CD14-positive monocyte (primary cell): ENCODE measurements around the gene NDFIP1. TPM values are rescaled to one million over a fixed set of nuclear protein-coding genes. Genes with fewer than 3 reads are reported as not detected.

ENCODE experiments used
- DNase-seq, 3 donors: peaks; one replicate each; pipeline ENCODE4 v3.0.0-alpha.2; 2011 to 2022
- H2AFZ ChIP-seq: 2 replicates; pipeline ENCODE4 v1.6.0; 2012; ENCODE audit warnings: mild to moderate bottlenecking, low read depth, low read length, inconsistent platforms; ENCODE audit not compliant: insufficient read depth, poor library complexity, severe bottlenecking
- H3K27ac ChIP-seq, 2 donors: 1 replicate in 1 of 2; 2 replicates in 1 of 2; pipeline ENCODE4 v1.5.1; 2012 to 2013; ENCODE audit warnings: low read length in 2 of 2, control low read depth in 1 of 2, inconsistent platforms in 1 of 2, low read depth in 1 of 2, mild to moderate bottlenecking in 1 of 2
- H3K27me3 ChIP-seq, 2 donors: one replicate each; pipeline versions ENCODE4 v1.6.0 to v1.6.1; 2011 to 2013; ENCODE audit warnings: low read length in 2 of 2; ENCODE audit not compliant: control insufficient read depth in 2 of 2, insufficient read depth in 2 of 2
- H3K36me3 ChIP-seq, 2 donors: replicated peaks in 1 of 2; 1 replicate in 1 of 2; 2 replicates in 1 of 2; pipeline versions ENCODE4 v1.5.1 to v1.6.1; 2012 to 2013; ENCODE audit warnings: low read length in 2 of 2, control low read depth in 1 of 2, inconsistent platforms in 1 of 2, mild to moderate bottlenecking in 1 of 2; ENCODE audit not compliant: insufficient read depth in 2 of 2, control insufficient read depth in 1 of 2
- H3K4me1 ChIP-seq, 2 donors: 1 replicate in 1 of 2; 2 replicates in 1 of 2; pipeline versions ENCODE4 v1.5.1 to v1.6.1; 2012 to 2013; ENCODE audit warnings: low read length in 2 of 2, control low read depth in 1 of 2, inconsistent platforms in 1 of 2, mild to moderate bottlenecking in 1 of 2, moderate library complexity in 1 of 2; ENCODE audit not compliant: insufficient read depth in 2 of 2, control insufficient read depth in 1 of 2
- H3K4me2 ChIP-seq: replicated peaks from 2 replicates; pipeline ENCODE3; 2012; ENCODE audit warnings: low read length, moderate library complexity, mild to moderate bottlenecking; ENCODE audit not compliant: poor library complexity, severe bottlenecking; ENCODE audit errors: extremely low read depth
- H3K4me3 ChIP-seq, 3 experiments: fragments of 200-600 bp in 1 of 3; sonication (generic) in 1 of 3; replicated peaks in 1 of 3; 1 replicate in 2 of 3; 2 replicates in 1 of 3; pipeline ENCODE4 v1.5.1; 2011 to 2013; ENCODE audit warnings: low read length in 3 of 3, mild to moderate bottlenecking in 3 of 3, control low read depth in 2 of 3, low read depth in 2 of 3, inconsistent platforms in 1 of 3, moderate library complexity in 1 of 3
- H3K79me2 ChIP-seq: 2 replicates; pipeline ENCODE4 v1.6.0; 2012; ENCODE audit warnings: mild to moderate bottlenecking, control low read depth, inconsistent platforms, low read length, moderate library complexity; ENCODE audit not compliant: insufficient read depth
- H3K9ac ChIP-seq: 2 replicates; pipeline ENCODE4 v1.6.0; 2017; ENCODE audit warnings: low read length, mild to moderate bottlenecking; ENCODE audit not compliant: insufficient read depth, poor library complexity, severe bottlenecking
- H3K9me3 ChIP-seq, 2 donors: replicated peaks in 1 of 2; 1 replicate in 1 of 2; 2 replicates in 1 of 2; pipeline versions ENCODE4 v1.5.1 to v1.6.1; 2012 to 2013; ENCODE audit warnings: low read length in 2 of 2, control low read depth in 1 of 2; ENCODE audit not compliant: control insufficient read depth in 1 of 2, insufficient read depth in 1 of 2
- H4K20me1 ChIP-seq: 2 replicates; pipeline ENCODE4 v1.6.0; 2012; ENCODE audit warnings: mild to moderate bottlenecking, low read length, control low read depth, moderate library complexity; ENCODE audit not compliant: insufficient read depth
- H3K27ac Mint-ChIP-seq, 7 donors: one replicate each; pipeline ENCODE4 v1.8.0; 2020; ENCODE audit warnings: mild to moderate bottlenecking in 7 of 7, mixed read lengths in 7 of 7, moderate library complexity in 6 of 7, inconsistent platforms in 2 of 7
- H3K27me3 Mint-ChIP-seq, 3 donors: one replicate each; pipeline ENCODE4 v1.8.0; 2021 to 2022; ENCODE audit warnings: low read depth in 3 of 3, mild to moderate bottlenecking in 3 of 3, mixed read lengths in 3 of 3, moderate library complexity in 3 of 3, inconsistent platforms in 1 of 3
- H3K36me3 Mint-ChIP-seq, 2 donors: one replicate each; pipeline ENCODE4 v1.8.0; 2020; ENCODE audit warnings: mixed read lengths in 2 of 2, inconsistent platforms in 1 of 2, mild to moderate bottlenecking in 1 of 2
- H3K4me1 Mint-ChIP-seq: one replicate; pipeline ENCODE4 v1.8.0; 2020; ENCODE audit warnings: mild to moderate bottlenecking, mixed read lengths
- H3K4me3 Mint-ChIP-seq, 2 donors: one replicate each; pipeline ENCODE4 v1.8.0; 2020; ENCODE audit warnings: mild to moderate bottlenecking in 2 of 2, mixed read lengths in 2 of 2, moderate library complexity in 1 of 2
- H3K9me3 Mint-ChIP-seq, 7 donors: one replicate each; pipeline ENCODE4 v1.8.0; 2020 to 2022; ENCODE audit warnings: mixed read lengths in 7 of 7, mild to moderate bottlenecking in 6 of 7, moderate library complexity in 6 of 7, inconsistent platforms in 2 of 7
- CTCF ChIP-seq: fragments of 200-600 bp; IDR thresholded peaks from one replicate; pipeline ENCODE4 v1.8.0; 2022; ENCODE audit warnings: antibody characterized with exemption, mild to moderate bottlenecking
- WGBS: methylation state at CpG from one replicate; pipeline ENCODE4 v1.1.5; 2013; ENCODE audit warnings: missing lambda C conversion rate; ENCODE audit not compliant: insufficient coverage; 5-methylcytosine and 5-hydroxymethylcytosine counted together
- intact Hi-C, 2 donors: fragments of 100-400 bp; cut with micrococcal nuclease; formaldehyde crosslinking; loops; one replicate each; pipeline versions ENCODE4 v1.15.0 to v1.15.1; 2023
- polyA plus RNA-seq, 3 donors: library from polyadenylated mRNA; depleted of rRNA in 1 of 3; unstranded in 2 of 3; stranded (reverse) in 1 of 3; fragments of 300-500 nt in 2 of 3; fragments of >200 nt in 1 of 3; fragmentation: Illumina TruSeq in 2 of 3; gene quantifications; 1 replicate in 2 of 3; 2 replicates in 1 of 3; pipeline ENCODE4 v1.2.3, GENCODE V29; 2012 to 2021

The NDFIP1 gene
- polyA plus RNA-seq, 3 donors, result 18.4 to 44.4 (median 44.0) TPM

GRCh38 chr5:142167458-142167857 is 58.9 kb downstream of the NDFIP1 start:
- Histone ChIP-seq H3K9me3 (no peaks in the 10 kb centered on the region), H3K79me2 (no peaks in the 10 kb centered on the region), H4K20me1 (no peaks in the 10 kb centered on the region), H3K4me1 (no peaks in the 10 kb centered on the region), H3K9ac (no peak overlapping the region), H2AFZ (no peak overlapping the region), H3K27me3 (no peaks in the 10 kb centered on the region), H3K36me3 (no peaks in the 10 kb centered on the region), H3K4me2 (no peak overlapping the region), H3K27ac (no peak overlapping the region), H3K4me3 (no peak overlapping the region)
- WGBS, result no CpG with 5 or more reads among the region's 6 CpGs
- Mint-ChIP-seq H3K4me3 (no peak overlapping the region), H3K4me1 (no peaks in the 10 kb centered on the region), H3K27ac (no peak overlapping the region), H3K36me3 (no peaks in the 10 kb centered on the region), H3K27me3 (peaks cover 2 to 4% (median 3%) of the 10 kb centered on the region in 3 donors), H3K9me3 (peaks cover 0 to 3% (median 0%) of the 10 kb centered on the region in 7 donors)
- DNase-seq, result no peak
- no peak for TF ChIP-seq CTCF
- intact Hi-C loops, result loop anchor here in 1 of 2 donors (10.0 kb wide), 1 partner anchor 377 kb away; no protein-coding TSS in a partner anchor

GRCh38 chr5:142168365-142168764 is 59.8 kb downstream of the NDFIP1 start:
- Histone ChIP-seq H3K27me3 (no peaks in the 10 kb centered on the region), H3K79me2 (no peaks in the 10 kb centered on the region), H3K4me1 (no peaks in the 10 kb centered on the region), H3K36me3 (no peaks in the 10 kb centered on the region), H3K27ac (no peak overlapping the region), H2AFZ (no peak overlapping the region), H3K9ac (no peak overlapping the region), H3K4me2 (no peak overlapping the region), H3K4me3 (no peak overlapping the region), H4K20me1 (no peaks in the 10 kb centered on the region), H3K9me3 (no peaks in the 10 kb centered on the region)
- no peak for TF ChIP-seq CTCF
- Mint-ChIP-seq H3K27ac (no peak overlapping the region), H3K4me3 (no peak overlapping the region), H3K9me3 (peaks cover 0 to 3% (median 0%) of the 10 kb centered on the region in 7 donors), H3K36me3 (no peaks in the 10 kb centered on the region), H3K27me3 (peaks cover 2 to 7% (median 3%) of the 10 kb centered on the region in 3 donors), H3K4me1 (no peaks in the 10 kb centered on the region)
- no CpG with 5 or more reads among the region's 3 CpGs for WGBS
- no peak for DNase-seq
- intact Hi-C loops, result loop anchor here in 1 of 2 donors (10.0 kb wide), 1 partner anchor 376 kb away; no protein-coding TSS in a partner anchor
